DOHH2 (cell line): ENCODE data around the gene SEZ6.

Experiments
- H3F3A ChIP-seq: fragments of 200-600 bp; sonication (generic), shearing (Covaris generic); 2 replicates; pipeline ENCODE4 v1.6.0; 2016; ENCODE audit warnings: antibody characterized with exemption, mild to moderate bottlenecking; ENCODE audit not compliant: control insufficient read depth, insufficient read depth
- H3K27ac ChIP-seq: fragments of 200-600 bp; sonication (generic); 2 replicates; pipeline ENCODE4 v1.5.1; 2014; ENCODE audit warnings: low read depth, mild to moderate bottlenecking, low read length, moderate library complexity
- H3K27me3 ChIP-seq: fragments of 200-600 bp; sonication (generic); 2 replicates; pipeline ENCODE4 v1.6.1; 2014; ENCODE audit warnings: mild to moderate bottlenecking, low read length, mixed read lengths; ENCODE audit not compliant: control insufficient read depth
- H3K36me3 ChIP-seq: fragments of 200-600 bp; sonication (generic); 2 replicates; pipeline ENCODE4 v1.6.1; 2014; ENCODE audit warnings: mild to moderate bottlenecking, low read length, moderate library complexity, mixed read lengths; ENCODE audit not compliant: control insufficient read depth
- H3K4me1 ChIP-seq: fragments of 200-600 bp; sonication (generic); 2 replicates; pipeline ENCODE4 v1.6.1; 2014; ENCODE audit warnings: mild to moderate bottlenecking, low read length, mixed read lengths; ENCODE audit not compliant: control insufficient read depth
- H3K4me2 ChIP-seq: fragments of 200-600 bp; sonication (generic); 2 replicates; pipeline ENCODE4 v1.6.0; 2014; ENCODE audit warnings: mild to moderate bottlenecking, low read length, moderate library complexity
- H3K4me3 ChIP-seq: fragments of 200-600 bp; sonication (generic); 2 replicates; pipeline ENCODE4 v1.5.1; 2014; ENCODE audit warnings: mild to moderate bottlenecking, low read length, mixed read lengths
- H3K79me2 ChIP-seq: fragments of 200-600 bp; sonication (generic); 2 replicates; pipeline ENCODE4 v1.6.1; 2014; ENCODE audit warnings: mild to moderate bottlenecking, low read length, mixed read lengths; ENCODE audit not compliant: control insufficient read depth
- H3K9me2 ChIP-seq: fragments of 200-600 bp; sonication (generic); replicated peaks from 2 replicates; pipeline ENCODE4 v1.6.1; 2014; ENCODE audit warnings: mild to moderate bottlenecking, low read length, mixed read lengths; ENCODE audit not compliant: control insufficient read depth
- H3K9me3 ChIP-seq: fragments of 200-600 bp; sonication (generic); 2 replicates; pipeline ENCODE4 v1.6.1; 2014; ENCODE audit warnings: antibody characterized with exemption, low read length, mixed read lengths; ENCODE audit not compliant: control insufficient read depth, insufficient read depth
- H4K20me1 ChIP-seq: fragments of 200-600 bp; sonication (generic); 2 replicates; pipeline ENCODE4 v1.6.0; 2014; ENCODE audit warnings: low read depth, mild to moderate bottlenecking, antibody characterized with exemption, low read length, moderate library complexity; ENCODE audit not compliant: control insufficient read depth, insufficient read depth
- EZH2phosphoT487 ChIP-seq: fragments of 200-600 bp; sonication (generic); IDR thresholded peaks from 2 replicates; pipeline ENCODE4 v1.6.1; 2017; ENCODE audit warnings: borderline replicate concordance, mild to moderate bottlenecking, antibody characterized with exemption, low read length, moderate library complexity, mixed read lengths
- TF ChIP-seq, protein P1 (sequence below): fragments of 200-600 bp; sonication (generic); IDR thresholded peaks from one replicate; pipeline ENCODE4 v1.5.1; 2014; ENCODE audit warnings: antibody characterized with exemption, mild to moderate bottlenecking, low read depth, low read length; ENCODE audit not compliant: poor library complexity, severe bottlenecking

SEZ6 gene

DNA sequence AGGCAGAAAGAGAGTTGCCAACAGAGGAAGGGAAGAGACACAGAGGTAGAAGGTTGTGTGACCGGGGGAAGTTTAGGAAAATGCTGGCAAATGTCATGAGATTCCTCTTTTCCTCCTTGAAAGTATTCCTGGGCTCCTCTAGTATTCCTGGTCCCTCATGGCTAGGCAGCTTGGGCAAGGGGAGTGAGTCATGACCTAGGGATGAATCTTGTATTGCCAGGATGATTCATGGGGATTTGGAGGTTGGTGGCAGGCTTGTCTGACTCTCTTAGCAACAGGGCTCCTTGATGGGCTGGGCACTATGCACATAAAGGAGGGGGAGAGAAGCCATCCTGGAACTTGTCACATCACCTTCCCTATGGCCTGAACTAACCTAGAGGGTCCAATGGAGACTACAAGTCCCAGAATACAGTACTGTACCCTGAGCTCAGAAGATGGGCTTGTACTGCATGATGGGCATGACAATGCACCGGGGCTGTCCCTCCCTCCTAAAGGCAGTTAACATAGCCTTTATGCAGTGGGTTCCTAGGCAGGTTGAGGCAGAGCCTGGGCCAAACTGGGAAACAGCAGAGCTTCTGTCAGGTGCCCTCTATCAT is 2.1 kb upstream of the SEZ6 start:
- H3K27me3 ChIP-seq: peaks cover 27% of the 10 kb centered on the region

DNA sequence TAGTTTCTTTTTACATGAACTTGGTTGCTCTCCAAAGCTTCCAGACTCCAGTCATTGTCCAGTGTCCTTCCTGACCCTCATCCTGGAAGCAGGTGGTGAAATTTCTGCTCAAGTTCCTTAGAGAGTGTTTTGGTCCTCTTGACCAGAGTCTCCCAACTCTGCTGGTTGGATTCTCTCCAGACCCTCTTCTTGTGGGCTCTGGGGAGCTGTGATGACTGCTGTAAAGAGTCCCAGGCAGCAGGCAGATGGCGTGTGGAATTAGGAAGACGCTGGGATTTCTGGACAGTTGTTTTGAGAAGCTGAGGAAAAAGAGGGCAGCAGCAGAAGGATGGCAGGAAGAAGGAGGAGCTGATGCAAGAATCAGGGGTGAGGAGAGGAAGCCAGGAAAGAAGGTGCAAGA is 1.6 kb upstream of the SEZ6 start:
- H3K9me2 ChIP-seq: no peaks in the 10 kb centered on the region
- TF ChIP-seq, protein P1, sequence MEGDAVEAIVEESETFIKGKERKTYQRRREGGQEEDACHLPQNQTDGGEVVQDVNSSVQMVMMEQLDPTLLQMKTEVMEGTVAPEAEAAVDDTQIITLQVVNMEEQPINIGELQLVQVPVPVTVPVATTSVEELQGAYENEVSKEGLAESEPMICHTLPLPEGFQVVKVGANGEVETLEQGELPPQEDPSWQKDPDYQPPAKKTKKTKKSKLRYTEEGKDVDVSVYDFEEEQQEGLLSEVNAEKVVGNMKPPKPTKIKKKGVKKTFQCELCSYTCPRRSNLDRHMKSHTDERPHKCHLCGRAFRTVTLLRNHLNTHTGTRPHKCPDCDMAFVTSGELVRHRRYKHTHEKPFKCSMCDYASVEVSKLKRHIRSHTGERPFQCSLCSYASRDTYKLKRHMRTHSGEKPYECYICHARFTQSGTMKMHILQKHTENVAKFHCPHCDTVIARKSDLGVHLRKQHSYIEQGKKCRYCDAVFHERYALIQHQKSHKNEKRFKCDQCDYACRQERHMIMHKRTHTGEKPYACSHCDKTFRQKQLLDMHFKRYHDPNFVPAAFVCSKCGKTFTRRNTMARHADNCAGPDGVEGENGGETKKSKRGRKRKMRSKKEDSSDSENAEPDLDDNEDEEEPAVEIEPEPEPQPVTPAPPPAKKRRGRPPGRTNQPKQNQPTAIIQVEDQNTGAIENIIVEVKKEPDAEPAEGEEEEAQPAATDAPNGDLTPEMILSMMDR: no peak
- no peak for TF ChIP-seq EZH2phosphoT487
- peaks cover 26% of the 10 kb centered on the region for H3K27me3 ChIP-seq
- no peaks in the 10 kb centered on the region for H4K20me1 ChIP-seq
- no peaks in the 10 kb centered on the region for H3F3A ChIP-seq
- H3K9me3 ChIP-seq: no peaks in the 10 kb centered on the region
- H3K36me3 ChIP-seq: no peaks in the 10 kb centered on the region
- no peak overlapping the region for H3K4me2 ChIP-seq
- no peak overlapping the region for H3K4me3 ChIP-seq
- H3K4me1 ChIP-seq: no peaks in the 10 kb centered on the region
- no peak overlapping the region for H3K27ac ChIP-seq
- H3K79me2 ChIP-seq: no peaks in the 10 kb centered on the region

More for the DNA sequence above, 2.1 kb upstream of the SEZ6 start:
- no peaks in the 10 kb centered on the region for H3K9me3 ChIP-seq
- TF ChIP-seq, protein P1: no peak
- no peak for TF ChIP-seq EZH2phosphoT487
- H4K20me1 ChIP-seq: no peaks in the 10 kb centered on the region
- H3K4me2 ChIP-seq: no peak overlapping the region
- H3F3A ChIP-seq: no peaks in the 10 kb centered on the region
- no peaks in the 10 kb centered on the region for H3K4me1 ChIP-seq
- H3K4me3 ChIP-seq: no peak overlapping the region
- no peaks in the 10 kb centered on the region for H3K36me3 ChIP-seq
- H3K27ac ChIP-seq: no peak overlapping the region
- H3K9me2 ChIP-seq: no peaks in the 10 kb centered on the region
- H3K79me2 ChIP-seq: no peaks in the 10 kb centered on the region

DNA sequence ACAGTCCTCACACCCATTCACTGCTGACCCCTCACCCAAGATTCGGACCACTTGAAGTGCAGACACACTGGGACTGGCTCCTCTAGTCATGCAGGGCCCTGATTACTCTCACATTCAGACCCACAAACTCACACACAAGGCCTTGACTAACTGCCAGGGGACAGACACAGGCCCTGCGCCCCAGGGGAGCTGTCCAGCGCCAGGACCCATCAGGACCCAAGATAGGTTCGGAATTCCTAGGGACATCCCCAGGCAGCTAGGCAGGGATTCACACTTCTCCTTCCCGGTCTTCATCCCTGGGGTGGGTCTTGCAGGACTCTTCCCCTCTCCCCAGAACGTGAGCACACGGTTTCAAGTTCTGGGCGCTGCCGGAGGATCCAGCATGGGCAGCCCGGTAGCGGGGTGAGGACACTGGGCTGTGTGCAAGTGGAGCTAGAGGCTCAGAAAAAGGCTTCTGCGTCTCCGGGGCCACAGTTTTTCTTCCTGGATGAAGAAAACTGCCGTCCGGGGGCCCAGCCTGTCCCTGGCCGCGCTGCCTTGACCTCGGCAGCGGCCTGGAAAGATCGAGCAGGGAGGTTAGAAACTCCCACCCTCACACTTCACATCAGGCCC is 1.6 kb downstream of the SEZ6 start:
- Histone ChIP-seq H3K4me2 (no peak overlapping the region), H3K4me1 (no peaks in the 10 kb centered on the region), H3K27me3 (peaks cover 17% of the 10 kb centered on the region)

More for the DNA sequence above, 1.6 kb downstream of the SEZ6 start:
- TF ChIP-seq, protein P1: no peak
- no peak for TF ChIP-seq EZH2phosphoT487
- no peaks in the 10 kb centered on the region for H3K9me3 ChIP-seq
- no peak overlapping the region for H3K4me3 ChIP-seq
- H3K9me2 ChIP-seq: no peaks in the 10 kb centered on the region
- no peaks in the 10 kb centered on the region for H3F3A ChIP-seq
- H3K27ac ChIP-seq: no peak overlapping the region
- H3K79me2 ChIP-seq: no peaks in the 10 kb centered on the region
- no peaks in the 10 kb centered on the region for H3K36me3 ChIP-seq
- no peaks in the 10 kb centered on the region for H4K20me1 ChIP-seq
